Body of pancreas (tissue), 4 donors: ENCODE results near the gene EHBP1L1.

Experiments used
- CTCF ChIP-seq, 7 experiments: fragments of 450-650 bp in 4 of 7; fragments of 200-600 bp in 3 of 7; sonication (generic) in 3 of 7; IDR thresholded peaks; one replicate each; pipeline ENCODE4 v1.5.1; 2016 to 2019; ENCODE audit warnings: antibody characterized with exemption in 7 of 7
- POLR2A ChIP-seq, 3 donors: fragments of 450-650 bp; IDR thresholded peaks; one replicate each; pipeline ENCODE4 v1.6.1; 2016; ENCODE audit warnings: antibody characterized with exemption in 3 of 3, mild to moderate bottlenecking in 2 of 3

DNA sequence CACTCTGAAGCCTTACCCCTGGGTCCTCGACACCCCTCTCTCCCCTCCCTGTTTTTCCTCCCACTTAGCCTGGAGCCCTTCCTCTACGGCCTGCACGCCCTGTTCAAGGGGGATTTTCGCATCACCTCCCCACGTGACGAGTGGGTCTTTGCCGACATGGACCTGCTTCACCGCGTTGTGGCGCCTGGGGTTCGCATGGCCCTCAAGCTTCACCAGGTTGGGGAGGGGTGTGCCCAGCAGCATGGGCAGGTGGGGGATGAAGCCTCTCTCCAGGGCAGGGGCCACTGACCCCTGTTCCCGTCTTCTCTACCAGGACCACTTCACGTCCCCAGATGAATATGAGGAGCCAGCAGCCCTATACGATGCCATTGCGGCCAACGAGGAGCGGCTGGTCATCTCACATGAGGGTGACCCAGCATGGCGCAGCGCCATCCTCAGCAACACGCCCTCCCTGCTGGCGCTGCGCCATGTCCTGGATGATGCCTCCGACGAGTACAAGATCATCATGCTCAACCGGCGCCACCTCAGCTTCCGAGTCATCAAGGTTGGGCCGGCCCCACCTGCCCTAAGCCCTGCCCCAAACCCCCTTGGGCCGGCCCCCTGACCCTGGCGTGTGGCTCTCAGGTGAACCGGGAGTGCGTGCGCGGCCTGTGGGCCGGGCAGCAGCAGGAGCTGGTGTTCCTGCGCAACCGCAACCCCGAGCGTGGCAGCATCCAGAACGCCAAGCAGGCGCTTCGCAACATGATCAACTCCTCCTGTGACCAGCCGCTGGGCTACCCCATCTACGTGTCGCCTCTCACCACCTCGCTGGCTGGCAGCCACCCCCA is 59.3 kb downstream of the EHBP1L1 start:
- TF ChIP-seq CTCF (IDR thresholded peaks at IDR 0.05) (no peak), POLR2A (IDR thresholded peaks at IDR 0.05) (no peak)
